Activated naive CD4-positive, alpha-beta T cell treated with anti-CD3 and anti-CD28 coated beads, Interleukin-2, amount 50 U/mL, for 16 hours (primary cell): ENCODE measurements around the gene CYB5B.
"Not testable (repeated sequence)": the region's sequence is repeated elsewhere in the genome, so short reads cannot be mapped to it uniquely, and the experiment has no call there.

Experiments used
- DNase-seq: peaks from one replicate; pipeline ENCODE4 v3.0.0-alpha.2; 2020

CYB5B gene

DNA sequence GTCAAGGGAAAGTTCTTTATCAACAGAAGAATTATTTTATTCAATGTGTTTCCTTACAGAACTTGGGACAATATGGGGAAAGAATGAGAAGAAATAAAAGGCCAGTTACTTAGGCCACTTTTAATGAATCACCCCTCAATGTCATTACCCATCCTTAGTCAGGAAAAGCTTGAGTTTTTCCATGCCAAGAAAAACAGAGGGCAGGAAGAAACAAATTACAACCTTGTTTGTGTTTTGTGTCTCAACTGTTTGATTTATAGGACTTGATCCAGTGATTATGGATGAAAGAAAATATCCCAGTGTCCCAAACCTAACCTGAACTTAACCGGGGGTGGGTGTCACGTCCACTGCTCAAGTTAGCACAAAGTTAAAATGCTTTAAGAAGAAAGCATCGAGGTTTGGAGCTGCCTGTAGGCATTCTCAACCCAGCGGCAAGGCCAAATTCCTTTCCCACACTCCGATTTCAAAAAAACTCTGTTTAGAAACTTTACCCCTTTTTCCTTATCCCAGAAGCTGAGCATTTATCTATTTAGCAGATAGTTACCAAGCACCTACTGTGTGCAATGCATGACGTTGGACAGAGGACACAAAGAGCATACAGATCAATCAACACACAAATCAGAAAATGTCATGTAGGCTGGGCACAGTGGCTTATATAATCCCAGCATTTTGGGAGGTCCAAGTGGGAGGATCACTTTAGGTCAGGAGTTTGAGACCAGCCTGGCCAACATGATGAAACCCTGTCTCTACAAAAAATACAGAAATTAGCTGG is 14.0 kb upstream of the CYB5B start:
- no peak for DNase-seq

DNA sequence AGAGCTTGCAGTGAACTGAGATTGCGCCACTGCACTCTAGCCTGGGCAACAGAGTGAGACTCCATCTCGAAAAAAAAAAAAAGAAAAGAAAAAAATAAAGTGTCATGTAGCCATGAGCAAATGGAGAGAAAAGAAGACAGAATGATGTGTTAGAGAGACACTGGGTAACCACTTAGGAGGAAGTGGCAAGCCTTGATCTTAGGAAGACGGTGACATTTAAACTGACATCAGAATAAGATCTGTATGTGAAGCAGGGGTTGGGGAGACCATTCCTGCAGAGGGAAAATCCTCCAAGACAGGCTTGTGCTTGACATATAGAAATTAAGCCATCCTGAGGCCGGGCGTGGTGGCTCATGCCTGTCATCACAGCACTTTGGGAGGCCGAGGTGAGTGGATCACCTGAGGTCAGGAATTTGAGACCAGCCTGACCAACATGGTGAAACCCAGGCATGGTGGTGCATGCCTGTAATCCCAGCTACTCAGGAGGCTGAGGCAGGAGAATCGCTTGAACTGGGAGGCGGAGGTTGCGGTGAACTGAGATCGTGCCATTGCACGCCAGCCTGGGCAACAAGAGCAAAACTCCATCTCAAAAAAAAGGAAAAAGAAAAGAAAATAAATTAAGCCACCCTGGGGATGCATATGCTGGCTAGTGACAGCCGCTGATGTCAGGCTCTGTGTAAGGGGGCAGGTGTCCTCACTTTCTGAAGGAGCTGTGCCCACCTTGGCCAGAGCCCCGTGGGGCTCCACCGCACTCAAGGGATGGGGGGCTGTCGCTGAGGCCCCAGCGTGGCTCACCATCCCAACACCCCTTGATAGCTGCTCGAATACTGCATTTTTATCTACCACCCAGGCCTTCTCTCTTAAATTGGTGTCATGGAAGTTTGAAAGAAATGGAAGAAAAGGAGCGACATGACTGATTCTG is 13.1 kb upstream of the CYB5B start:
- no peak for DNase-seq

DNA sequence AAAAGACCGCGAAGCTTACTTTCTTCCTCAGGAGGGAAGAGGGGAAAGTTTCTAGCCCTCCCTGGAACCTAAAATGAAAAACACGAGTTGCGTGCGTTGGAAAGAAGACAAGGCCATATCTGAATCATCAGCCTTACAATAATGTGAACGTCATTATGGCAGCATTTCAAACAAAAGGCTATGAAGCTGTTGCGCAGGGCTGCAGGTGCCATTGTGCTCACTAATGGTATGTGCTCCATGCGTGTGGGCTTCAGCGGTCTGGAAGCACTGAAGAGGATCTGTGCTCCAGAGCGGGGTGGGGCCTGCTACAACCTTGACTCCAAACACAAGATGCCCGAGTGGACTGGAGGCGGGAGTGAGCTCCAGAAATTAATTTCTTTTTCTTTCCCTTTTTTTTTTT is 12.1 kb upstream of the CYB5B start:
- no peak for DNase-seq

DNA sequence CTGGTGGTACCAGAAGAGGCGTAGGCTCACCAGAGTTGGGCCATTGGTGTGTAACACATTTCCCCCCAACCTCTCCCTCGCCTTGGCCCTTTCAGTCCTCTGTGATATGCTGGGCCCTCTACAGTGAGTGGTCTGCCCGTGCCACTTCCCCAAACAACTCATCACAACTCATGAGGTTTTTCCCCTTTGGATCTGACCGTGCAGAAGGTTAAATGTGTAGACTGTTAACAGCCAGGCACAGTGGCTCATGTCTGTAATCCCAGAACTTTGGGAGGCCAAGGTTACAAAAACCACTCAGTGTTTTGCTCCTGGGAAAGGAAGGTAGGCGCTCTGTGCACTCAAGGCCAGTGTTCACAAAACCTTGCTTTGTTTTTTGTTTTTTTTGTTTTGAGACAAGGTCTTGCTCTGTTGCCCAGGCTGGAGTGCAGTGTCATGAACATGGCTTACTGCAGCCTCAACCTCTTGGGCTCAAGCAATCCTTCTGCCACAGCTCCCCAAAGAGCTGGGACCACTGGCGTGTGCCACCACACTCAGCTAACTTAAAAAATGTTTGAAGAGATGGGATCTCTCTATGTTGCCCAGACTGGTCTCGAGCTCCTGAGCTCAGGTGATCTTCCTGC is 11.3 kb upstream of the CYB5B start:
- DNase-seq = no peak

DNA sequence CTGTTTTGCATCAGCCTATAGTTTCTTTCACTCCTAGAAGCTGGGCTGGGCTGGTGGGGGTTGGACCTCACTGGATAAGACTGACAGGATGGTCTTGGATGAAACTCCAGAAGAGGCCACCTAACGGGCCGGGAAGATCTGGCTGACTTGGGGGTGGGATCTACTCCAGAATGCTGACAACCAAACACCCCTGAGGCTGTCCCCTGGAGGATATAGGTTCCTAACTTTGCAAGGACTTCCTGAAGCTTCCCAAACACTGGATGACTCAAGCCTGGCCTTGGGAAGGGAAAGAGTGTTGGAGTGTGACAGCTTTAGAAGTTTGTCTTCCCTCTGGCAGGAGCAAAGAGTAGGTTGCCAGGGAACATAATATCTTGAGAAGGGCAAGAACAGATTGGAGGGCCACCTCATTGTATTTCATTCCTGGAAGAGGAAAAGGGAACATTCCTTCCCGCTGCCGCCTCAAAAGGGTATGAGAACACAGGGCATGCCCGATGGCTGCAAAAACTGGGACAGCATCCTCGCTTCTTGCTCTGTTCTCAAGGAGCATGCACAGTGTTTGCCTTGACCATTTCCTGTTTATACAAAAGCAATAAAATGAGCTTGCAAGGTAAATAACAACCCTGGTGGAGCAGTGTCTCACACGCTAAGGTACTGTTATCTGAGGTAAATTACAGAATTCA is 6.8 kb upstream of the CYB5B start:
- no peak for DNase-seq

DNA sequence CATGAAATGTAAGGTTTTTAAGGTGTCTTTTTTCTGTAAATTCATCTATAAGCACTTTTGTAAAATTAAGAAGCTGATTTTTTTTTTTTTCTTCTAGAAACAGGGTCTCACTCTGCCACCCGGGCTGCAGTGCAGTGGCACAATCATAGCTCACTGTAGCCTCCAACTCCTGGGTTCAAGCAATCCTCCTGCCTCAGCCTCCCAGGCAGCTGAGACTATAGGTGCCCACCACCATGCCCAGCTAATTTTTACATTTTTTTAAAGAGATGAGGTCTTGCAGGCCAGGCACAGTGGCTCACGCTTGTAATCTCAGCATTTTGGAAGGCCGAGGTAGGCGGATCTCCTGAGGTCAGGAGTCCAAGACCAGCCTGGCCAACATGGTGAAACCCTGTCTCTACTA is 4.5 kb upstream of the CYB5B start:
- DNase-seq = no peak

DNA sequence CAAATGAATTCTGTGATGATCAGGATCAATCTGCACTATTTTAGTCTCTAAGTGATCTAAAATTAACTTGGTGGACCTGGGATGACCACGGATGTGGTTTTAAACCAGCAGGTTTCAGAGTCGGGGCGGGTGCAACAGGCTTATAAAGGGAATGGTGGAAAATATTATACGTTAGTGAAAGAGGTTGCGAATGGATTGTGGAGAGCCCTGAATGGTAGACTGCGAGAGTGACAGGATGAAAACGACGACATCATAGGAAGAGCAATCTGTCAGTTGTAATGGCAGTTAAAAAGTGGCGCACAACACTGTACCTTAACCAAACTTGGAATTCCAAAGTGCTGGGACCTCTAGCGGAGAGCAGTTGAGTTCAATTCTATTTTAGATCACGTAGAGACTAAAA is 1.2 kb upstream of the CYB5B start:
- no peak for DNase-seq

DNA sequence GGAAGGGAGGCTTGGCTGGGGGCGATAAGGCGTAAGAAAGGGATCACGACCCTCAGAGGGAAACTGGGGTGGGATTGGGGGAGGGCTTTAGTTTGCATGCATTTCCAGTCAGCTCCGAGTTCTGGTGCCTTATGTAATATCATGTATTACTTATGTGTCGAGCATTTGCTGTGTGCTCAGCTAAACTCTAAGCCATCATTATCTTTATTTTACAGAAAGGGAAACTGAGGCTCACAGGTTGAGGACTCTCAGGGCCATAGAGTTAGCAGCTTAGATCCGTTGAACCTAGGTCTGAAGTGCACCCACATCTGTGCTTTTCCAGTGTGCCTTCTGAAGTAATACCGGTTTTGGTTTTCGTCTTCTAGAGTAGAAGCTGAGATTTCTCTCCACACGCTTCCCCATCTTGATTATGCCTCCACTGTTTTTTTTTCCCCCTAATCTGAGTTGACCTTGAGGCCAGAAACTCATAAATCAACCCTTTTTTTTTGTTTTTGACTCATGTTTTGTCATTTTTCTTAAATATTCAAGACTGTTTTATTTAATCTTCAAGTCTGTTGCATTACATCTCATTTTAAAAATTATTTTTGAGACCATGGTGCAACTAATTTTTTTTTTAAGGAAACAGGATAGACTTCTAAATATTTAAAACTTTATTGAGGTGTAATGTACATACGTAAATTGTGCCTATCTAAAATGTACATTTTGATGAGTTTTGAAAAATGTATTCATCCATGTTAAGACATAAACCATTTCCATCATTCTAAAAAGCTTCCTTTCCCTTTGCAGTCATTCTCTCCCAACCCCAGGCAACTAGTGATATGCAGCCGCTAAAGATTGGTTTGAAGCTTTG is 741 bp downstream of the CYB5B start:
- DNase-seq = no peak

DNA sequence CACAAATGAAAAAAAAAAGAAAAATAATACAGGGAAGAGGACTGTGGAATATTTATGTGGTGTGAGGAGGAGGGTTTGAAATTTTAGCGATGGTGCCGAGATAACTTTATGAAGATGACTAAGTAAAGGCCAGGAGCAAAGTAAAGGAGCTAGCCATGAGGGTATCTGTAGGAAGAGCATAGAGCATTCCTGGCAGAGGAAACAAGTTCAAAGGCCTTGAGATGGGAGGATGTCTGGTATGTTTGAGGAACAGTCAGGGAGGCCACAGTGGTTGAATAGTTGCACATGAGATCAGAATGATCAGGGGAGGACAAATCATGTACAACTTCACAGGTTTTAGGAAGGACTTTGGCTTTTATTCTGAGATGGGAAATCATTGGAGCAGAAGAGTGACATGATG is 4.2 kb downstream of the CYB5B start:
- no peak for DNase-seq

DNA sequence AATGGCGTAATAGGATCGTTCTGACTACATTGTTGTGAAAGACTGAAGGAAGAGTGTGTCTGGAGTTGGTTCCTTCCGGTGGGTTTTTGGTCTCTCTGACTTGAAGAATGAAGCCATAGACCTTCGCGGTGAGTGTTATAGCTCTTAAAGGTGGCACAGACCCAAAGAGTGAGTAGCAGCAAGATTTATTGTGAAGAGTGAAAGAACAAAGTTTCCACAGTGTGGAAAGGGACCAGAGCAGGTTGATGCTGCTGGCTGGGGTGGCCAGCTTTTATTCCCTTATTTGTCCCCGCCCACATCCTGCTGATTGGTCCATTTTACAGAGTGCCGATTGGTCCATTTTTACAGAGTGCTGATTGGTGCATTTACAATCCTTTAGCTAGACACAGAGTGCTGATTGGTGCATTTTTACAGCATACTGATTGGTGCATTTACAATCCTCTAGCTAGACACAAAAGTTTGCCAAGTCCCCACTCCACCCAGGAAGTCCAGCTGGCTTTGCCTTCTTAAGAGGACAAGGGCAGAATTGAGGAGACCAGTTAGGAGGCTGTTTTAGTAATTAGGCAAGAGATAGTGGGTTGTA is 4.7 kb downstream of the CYB5B start:
- DNase-seq = not testable (repeated sequence)

DNA sequence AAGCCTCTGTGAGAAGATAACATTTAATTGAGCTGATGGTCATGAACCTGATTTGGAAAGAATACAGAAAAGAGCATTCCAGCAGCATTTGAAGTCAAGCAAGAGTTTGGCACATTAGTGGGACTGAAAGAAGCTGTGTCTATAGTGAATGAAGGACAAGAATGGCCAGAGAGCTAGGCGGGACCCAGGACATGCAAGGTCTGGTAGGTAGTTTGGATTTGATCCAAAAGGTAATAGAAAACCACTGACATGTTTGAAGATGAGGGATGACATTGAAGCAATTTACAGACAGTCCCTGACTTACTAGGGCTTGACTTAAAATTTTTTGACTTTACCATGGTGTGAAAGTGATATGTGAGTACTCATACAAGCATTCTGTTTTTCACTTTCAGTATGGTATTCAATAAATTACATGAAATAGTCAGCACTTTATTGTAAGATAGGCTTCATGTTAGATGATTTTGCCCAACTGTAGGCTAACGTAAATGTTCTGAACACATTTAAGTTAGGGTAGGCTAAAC is 7.6 kb downstream of the CYB5B start:
- no peak for DNase-seq

DNA sequence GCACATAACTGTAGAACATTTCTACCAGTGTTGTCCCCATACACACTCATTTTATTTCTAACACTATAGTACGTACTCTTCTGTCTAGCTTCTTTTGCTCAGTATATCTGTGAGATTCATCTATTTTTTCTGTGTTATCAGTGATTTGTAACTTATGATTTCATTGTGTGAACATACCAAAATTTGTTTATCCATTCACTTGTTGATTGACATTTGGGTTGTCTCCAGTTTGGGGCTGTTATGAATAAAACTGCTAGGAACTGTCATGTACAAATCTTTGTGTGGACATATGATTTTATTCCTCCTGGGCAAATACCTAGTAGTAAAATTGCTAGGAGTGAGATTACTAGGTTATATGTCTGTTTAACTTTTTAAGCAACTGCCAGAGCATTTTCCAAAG is 9.6 kb downstream of the CYB5B start:
- DNase-seq = no peak

DNA sequence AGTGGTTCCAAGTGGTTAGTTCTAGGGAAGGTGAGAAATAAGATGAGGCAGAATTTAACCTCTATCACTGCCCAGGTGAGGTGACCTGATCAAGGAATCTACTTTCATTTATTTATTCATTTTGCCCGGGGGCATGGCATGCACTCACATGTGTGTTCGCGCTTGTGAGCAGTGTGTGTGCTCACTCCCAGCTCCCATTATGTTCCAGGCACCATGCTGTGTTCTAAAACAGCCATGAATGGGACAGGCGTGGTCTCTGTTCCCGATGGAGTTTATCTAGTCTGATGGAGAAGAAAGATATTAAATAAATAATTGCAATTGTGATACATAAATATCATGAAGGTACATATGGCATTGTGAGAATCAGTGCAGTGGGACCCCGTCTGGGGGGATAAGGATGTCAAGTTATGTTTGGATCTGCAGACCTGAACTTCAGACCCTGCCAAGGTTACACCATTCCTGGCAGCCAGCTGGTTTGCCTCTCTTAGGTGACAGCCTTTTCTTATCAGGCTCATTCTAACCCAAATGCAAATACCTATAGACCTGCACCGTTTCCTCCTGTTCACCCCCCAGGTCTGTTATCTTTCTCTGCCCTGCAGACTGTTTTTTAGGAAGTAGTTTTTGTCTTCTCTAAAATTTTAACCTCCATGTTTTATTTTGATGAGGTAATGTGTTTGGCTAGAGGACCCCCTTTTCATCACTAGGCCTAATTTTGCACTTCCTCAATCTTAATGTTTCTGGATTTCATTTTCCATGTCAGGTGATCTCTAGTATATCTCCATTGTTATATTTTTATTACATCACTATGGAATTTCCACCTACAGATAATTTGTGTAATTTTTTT is 11.8 kb downstream of the CYB5B start:
- DNase-seq = no peak

DNA sequence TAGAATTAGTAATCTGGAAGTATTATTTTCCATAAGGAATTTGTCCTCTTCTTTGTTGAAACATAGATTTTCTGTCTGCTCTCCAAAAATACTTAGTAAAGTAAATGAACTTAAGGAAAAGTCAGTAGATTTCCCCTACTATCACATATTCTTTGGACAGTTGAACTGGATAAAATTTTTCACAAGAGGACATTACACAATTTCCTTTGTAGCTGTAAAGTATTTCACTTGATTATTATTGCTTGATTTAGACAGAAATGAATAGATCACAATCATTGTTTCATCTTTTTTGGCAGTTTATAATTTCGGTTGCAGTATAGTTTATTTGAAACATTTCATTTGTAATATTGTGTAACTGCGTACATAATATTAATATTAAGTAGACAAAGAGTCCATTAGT is 12.5 kb downstream of the CYB5B start:
- no peak for DNase-seq

DNA sequence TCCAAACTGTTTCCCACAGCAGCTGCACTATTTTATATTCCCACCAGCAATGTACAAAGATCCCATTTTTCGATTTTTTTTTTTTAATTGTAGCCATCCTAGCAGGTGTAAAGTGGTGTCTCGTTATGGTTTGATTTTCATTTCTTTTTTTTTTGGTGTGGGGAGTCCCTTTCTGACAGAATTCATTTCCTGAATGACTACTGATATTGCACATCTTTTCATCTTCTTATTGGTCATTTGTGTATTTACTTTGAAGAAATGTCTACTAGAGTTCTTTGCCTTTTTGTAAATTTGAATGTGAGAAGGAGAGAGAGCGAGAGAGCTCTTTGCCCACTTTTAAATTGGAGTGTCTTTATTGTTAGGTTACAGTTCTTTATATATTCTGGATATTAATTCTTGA is 14.0 kb downstream of the CYB5B start:
- no peak for DNase-seq

DNA sequence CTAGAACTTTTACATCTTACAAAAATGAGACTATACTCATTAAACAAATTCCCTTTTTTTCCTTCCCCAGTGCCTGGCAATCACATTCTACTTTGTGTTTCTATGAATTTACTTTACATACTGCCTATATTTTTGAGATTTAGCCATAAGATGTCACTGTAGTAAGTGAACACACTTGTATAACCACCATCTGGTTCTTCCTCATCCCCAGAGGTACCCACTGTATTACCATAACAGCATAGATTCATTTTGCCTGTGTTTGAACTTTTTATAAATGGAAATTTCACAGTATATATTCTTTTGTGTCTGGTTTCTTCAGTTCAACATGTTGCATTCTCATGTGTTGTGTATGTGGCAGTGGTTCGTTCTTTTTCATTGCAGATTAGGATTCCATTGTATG is 15.8 kb downstream of the CYB5B start:
- no peak for DNase-seq

DNA sequence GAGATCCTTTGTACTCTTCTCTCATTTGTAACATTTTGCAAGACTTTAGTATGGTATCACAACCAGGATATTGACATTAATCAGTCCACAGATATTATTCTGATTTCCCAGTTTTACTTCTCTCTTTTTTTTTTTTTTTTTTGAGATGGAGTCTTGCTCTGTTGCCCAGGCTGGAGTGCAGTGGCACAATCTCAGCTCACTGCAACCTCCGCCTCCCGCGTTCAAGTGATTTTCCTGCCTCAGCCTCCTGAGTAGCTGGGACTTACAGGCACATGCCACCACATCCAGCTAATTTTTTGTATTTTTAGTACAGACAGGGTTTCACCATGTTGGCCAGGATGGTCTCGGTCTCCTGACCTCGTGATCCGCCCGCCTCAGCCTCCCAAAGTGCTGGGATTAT is 16.6 kb downstream of the CYB5B start:
- DNase-seq = not testable (repeated sequence)

DNA sequence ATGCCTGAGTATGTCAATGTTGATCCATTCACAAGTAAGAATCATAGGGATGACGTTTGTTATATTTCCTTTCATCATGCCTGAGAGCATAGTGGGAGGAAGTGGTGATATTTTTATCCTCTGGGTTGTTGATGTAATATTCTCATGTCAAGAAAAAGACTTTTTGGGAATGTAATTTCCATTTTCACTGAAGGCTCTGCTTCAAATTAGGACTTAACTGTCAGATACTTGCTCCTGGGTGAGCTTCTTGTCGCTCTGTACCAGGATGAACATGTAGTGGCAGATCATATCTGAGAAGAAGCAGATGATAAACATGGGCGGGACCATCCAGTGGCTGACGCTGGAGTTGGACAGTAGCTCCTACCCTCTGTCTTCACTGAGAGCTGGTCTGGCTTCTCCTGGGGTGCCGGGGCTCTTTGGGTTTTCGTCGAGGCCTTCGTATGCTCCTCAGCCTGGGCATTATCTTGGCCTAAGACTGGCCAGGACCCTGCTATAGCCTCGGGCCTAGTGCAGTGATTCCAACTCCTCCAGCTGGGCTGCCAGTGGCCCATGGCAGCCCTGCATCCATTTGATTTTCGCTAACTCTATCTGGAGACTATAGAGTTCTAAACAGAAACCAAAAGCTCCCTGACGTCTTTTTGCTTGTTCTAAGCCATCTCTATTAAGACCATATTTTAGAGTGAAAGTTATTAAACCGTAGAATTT is 19.7 kb downstream of the CYB5B start:
- no peak for DNase-seq

DNA sequence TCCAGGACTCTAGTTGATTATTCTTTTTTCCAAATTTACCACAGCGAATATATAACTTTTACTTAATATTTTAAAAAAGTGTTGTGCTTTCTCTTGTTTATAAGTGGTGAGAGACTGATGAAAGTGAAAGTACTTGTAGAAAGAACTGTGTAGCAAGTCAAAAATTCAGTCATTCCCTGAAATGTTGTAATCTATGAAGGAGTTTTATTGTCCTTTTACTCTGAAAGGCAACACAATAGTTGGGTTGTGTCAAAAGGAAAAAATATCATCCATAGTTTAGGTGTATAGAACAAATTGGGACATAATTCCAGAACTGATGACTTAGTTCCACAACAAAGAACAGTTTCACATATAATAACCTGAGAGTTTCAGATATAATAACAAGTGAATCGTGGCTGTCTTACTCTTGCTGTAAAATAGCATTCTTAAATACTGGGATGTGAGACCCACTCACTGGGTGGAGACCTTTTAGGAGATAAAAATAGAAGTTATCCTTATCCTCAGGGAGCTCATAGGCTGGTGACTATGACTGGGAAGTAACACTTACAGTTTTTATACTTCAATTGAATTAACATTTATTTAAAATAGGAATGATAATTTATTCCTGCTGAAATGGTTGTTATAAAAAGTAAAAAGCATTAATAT is 20.6 kb downstream of the CYB5B start:
- DNase-seq = no peak
